Left lung (tissue), 10 donors: ENCODE measurements around the gene SYT6. TPM values are rescaled to one million over a fixed set of nuclear protein-coding genes. Genes with fewer than 3 reads are reported as not detected.

ENCODE experiments used
- ATAC-seq: fragments of 200-7000 bp; cut with Tn5 transposase; one replicate; pipeline ENCODE4 v1.9.1; 2020; ENCODE audit warnings: moderate library complexity
- DNase-seq, 4 donors: peaks; one replicate each; pipeline ENCODE4 v3.0.0-alpha.2; 2013 to 2020
- H3K27ac ChIP-seq, 2 donors: fragments of 200-600 bp; sonication (generic) in 1 of 2; one replicate each; pipeline versions ENCODE4 v1.5.0 to v1.8.0; 2020 to 2021
- H3K27me3 ChIP-seq, 2 donors: fragments of 200-600 bp; sonication (generic) in 1 of 2; one replicate each; pipeline versions ENCODE4 v1.5.0 to v1.8.0; 2020 to 2021
- H3K36me3 ChIP-seq, 2 donors: fragments of 200-600 bp; sonication (generic) in 1 of 2; one replicate each; pipeline versions ENCODE4 v1.5.0 to v1.8.0; 2020 to 2021
- H3K4me1 ChIP-seq, 2 donors: fragments of 200-600 bp; one replicate each; pipeline ENCODE4 v1.8.0; 2021
- H3K4me3 ChIP-seq, 2 donors: fragments of 200-600 bp; sonication (generic) in 1 of 2; one replicate each; pipeline versions ENCODE4 v1.5.0 to v1.8.0; 2020 to 2021; ENCODE audit warnings: mild to moderate bottlenecking in 1 of 2
- H3K9me3 ChIP-seq, 2 donors: fragments of 200-600 bp; sonication (generic) in 1 of 2; one replicate each; pipeline versions ENCODE4 v1.5.0 to v1.8.0; 2020 to 2021
- intact Hi-C, 2 donors: fragments of 100-400 bp; cut with DNase I; formaldehyde crosslinking; loops; one replicate each; pipeline versions ENCODE4 v1.11.2 to v1.14.2; 2022
- polyA plus RNA-seq, 6 donors: library from polyadenylated mRNA; unstranded; fragments of 120-200 nt; gene quantifications; one replicate each; pipeline ENCODE4 v1.2.1, GENCODE V29; 2013; ENCODE audit not compliant: insufficient read length in 6 of 6
- total RNA-seq, 2 donors: library from RNA; stranded (reverse); fragmentation: NEBNext Ultra II Directional; extraction: Animal tissue kit (Norgen Biotek cat#: 25700); gene quantifications; one replicate each; pipeline ENCODE4 v1.2.1, GENCODE V29; 2021
- TF ChIP-seq, protein P1 (sequence below), 2 donors: fragments of 200-600 bp; sonication (generic) in 1 of 2; IDR thresholded peaks; one replicate each; pipeline versions ENCODE4 v1.5.0 to v1.8.0; 2021; ENCODE audit warnings: antibody characterized with exemption in 2 of 2
- donor health status: DM: no; HTN: yes; CAD: no.
- donor health status: DM: no; HTN: no; CAD: no.

The SYT6 gene
- total and polyA plus RNA-seq, 8 donors: 10.9 to 21.9 (median 12.6) TPM; not detected in 2

DNA sequence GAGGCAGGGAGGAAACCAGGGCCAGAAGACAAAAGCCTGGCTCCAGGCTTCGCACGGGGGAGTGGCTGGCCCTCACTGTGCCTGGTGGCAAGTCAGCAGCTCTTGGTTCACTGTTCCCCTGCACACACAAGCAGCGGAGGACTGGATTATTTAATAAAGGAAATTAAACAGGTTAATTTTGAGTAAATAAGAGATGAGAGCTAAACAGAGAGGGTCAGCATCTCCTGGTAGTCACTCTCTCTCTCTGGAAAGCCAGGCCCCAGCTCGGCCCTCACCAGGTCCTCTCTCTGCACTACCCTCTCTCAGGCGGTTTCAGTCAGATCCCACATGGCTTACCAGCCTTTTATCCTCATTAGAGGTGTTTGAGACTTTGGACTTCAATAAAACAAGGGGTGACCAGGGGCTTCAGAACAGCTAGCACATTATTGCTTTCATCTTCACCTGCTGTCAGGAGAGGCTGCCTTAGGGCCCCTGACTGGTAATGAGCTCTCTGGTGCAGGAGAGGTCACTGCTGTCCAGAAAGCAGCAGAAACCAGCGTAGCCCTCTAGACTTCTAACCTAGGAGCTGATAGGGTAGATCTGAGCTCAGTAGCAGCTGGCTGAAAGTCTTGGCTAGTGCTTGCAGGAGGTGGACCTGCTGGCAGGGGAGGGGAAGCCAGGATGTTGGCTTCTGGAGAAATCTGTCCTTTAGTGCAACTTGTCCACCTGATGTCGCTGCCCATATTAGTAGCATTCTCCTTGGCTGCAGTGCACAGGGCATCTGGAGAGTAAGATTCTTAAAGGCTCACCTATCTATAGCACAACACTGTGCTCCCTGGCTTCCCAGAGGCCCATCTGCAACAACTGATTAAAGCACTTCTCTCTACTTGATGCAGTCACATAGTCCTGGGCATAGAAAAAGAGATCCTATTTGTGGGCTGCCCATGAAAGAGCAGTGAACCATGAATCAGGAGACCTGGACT, 45.9 kb downstream of the SYT6 start:
- TF ChIP-seq, protein P1, sequence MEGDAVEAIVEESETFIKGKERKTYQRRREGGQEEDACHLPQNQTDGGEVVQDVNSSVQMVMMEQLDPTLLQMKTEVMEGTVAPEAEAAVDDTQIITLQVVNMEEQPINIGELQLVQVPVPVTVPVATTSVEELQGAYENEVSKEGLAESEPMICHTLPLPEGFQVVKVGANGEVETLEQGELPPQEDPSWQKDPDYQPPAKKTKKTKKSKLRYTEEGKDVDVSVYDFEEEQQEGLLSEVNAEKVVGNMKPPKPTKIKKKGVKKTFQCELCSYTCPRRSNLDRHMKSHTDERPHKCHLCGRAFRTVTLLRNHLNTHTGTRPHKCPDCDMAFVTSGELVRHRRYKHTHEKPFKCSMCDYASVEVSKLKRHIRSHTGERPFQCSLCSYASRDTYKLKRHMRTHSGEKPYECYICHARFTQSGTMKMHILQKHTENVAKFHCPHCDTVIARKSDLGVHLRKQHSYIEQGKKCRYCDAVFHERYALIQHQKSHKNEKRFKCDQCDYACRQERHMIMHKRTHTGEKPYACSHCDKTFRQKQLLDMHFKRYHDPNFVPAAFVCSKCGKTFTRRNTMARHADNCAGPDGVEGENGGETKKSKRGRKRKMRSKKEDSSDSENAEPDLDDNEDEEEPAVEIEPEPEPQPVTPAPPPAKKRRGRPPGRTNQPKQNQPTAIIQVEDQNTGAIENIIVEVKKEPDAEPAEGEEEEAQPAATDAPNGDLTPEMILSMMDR (IDR thresholded peaks at IDR 0.05): no peak
- H3K4me1 ChIP-seq: peaks cover 0 to under 1% of the 10 kb centered on the region in 2 donors
- no peak overlapping the region for H3K27ac ChIP-seq
- intact Hi-C loops: no loop called here
- no peaks in the 10 kb centered on the region for H3K36me3 ChIP-seq
- DNase-seq (no peak), ATAC-seq (no peak)
- no peaks in the 10 kb centered on the region for H3K27me3 ChIP-seq
- H3K9me3 ChIP-seq: no peaks in the 10 kb centered on the region
- no peak overlapping the region for H3K4me3 ChIP-seq

DNA sequence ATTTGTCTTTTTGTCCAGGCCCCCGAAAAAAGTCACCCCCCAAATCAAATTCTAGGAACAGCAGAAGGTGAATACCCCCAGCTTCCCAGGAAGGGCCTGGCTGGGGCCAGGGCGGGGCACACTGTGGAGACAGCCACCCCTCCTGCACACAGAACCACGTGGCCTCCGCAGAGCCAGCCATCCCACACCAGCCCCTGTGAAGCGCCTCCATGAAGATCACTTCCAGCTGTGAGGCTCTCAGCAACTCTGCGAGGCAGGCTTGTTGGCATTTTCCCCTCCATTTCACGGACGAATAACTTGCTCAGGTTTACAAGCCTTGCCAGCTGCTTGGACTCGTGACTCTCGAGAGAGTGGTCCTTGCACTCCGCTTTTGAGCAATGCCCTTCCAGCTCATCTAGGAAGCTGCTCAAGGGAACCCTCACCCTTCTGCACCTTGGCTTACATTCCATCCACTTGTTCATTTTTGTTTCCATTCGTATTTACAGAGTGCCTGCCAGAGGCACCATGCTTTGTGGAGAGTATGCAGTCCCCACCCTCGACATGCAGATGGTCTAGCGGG, 48.2 kb downstream of the SYT6 start:
- Histone ChIP-seq H3K4me3 (no peak overlapping the region), H3K27me3 (no peaks in the 10 kb centered on the region)
- ATAC-seq: no peak

DNA sequence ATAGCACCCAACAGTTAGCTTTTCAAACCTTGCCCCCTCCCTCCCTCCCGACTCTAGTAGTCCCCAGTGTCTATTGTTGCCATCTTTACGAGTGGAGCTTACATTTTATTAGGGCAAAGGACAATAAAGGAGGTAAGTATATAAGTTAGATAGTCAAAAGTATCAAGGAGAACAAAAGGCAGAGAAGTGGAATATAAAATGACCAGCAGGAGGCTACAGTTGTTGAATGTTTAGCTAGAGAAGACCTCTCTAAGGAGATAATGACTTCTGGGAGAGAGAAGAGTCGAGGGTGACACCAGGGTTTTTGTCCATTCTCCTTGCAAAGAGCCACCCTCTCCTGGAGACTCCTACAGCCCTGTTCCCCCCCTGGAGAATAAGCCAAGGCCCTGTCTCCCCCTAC, 48.7 kb downstream of the SYT6 start:
- DNase-seq (no peak), ATAC-seq (no peak)
- intact Hi-C loops: no loop called here
- TF ChIP-seq, protein P1 (IDR thresholded peaks at IDR 0.05): no peak
- Histone ChIP-seq H3K4me1 (no peaks in the 10 kb centered on the region), H3K36me3 (no peaks in the 10 kb centered on the region), H3K4me3 (no peak overlapping the region), H3K27me3 (no peaks in the 10 kb centered on the region), H3K27ac (no peak overlapping the region), H3K9me3 (no peaks in the 10 kb centered on the region)

More for the DNA sequence above, 48.2 kb downstream of the SYT6 start:
- Histone ChIP-seq H3K36me3 (no peaks in the 10 kb centered on the region), H3K9me3 (no peaks in the 10 kb centered on the region), H3K27ac (no peak overlapping the region), H3K4me1 (no peaks in the 10 kb centered on the region)
- intact Hi-C loops: no loop called here
- TF ChIP-seq, protein P1 (IDR thresholded peaks at IDR 0.05): no peak
- DNase-seq: no peak

DNA sequence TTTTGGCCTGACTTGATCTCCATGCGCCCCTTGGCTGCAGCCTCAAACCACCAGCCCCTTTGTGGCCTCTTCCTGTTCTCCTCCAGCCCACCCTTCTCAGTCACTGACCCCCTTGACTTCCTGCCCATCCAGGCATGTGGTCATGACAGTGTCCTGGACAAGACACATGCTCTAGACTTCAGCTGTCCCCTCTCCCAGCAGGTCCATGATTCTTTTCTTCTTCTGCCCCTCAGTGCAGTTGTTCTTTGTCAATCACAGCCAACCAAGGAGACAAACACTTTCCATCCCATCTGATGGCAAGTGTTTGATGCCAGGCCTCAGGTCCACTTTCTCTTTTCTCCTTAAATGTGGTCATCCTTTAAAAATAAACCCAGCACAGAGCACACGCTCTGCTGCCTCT, 49.7 kb downstream of the SYT6 start:
- ATAC-seq: no peak
- H3K27me3 ChIP-seq: no peaks in the 10 kb centered on the region
- TF ChIP-seq, protein P1 (IDR thresholded peaks at IDR 0.05): no peak
- intact Hi-C loops: no loop called here
- no peak overlapping the region for H3K27ac ChIP-seq
- no peak overlapping the region for H3K4me3 ChIP-seq
- no peak for DNase-seq
- no peaks in the 10 kb centered on the region for H3K4me1 ChIP-seq
- no peaks in the 10 kb centered on the region for H3K9me3 ChIP-seq
- H3K36me3 ChIP-seq: no peaks in the 10 kb centered on the region

DNA sequence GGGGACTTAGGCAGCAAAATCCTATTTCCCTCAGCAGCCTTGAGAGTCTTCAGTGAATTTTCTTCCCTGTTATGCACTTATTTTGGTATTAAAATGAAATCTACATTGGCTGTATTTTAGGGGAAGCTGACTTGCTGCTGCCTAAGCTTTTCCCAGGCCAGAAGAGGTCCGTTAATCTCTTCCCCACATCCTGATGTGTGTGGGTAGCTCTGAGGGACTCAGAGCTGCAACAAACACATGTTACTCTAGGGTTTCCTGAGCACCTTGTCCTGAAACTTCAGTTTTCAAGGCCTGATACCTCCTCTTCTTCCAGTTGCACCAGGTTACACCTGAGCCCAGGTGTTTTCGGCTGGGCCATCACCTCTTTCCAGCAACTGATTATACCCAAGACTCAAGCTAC, 51.5 kb downstream of the SYT6 start:
- DNase-seq (no peak), ATAC-seq (no peak)
- no peaks in the 10 kb centered on the region for H3K27me3 ChIP-seq
- intact Hi-C loops: no loop called here
- no peaks in the 10 kb centered on the region for H3K36me3 ChIP-seq
- no peak overlapping the region for H3K27ac ChIP-seq
- no peaks in the 10 kb centered on the region for H3K9me3 ChIP-seq
- TF ChIP-seq, protein P1 (IDR thresholded peaks at IDR 0.05): no peak
- H3K4me1 ChIP-seq: no peaks in the 10 kb centered on the region
- H3K4me3 ChIP-seq: no peak overlapping the region
